Left renal cortex interstitium (tissue), 4 donors: ENCODE measurements around the gene PCDHGA1. TPM values are rescaled to one million over a fixed set of nuclear protein-coding genes. Genes with fewer than 3 reads are reported as not detected.

Experiments used
- polyA plus RNA-seq, 4 donors: library from polyadenylated mRNA; unstranded; fragments of 120-200 nt; gene quantifications; one replicate each; pipeline ENCODE4 v1.2.1, GENCODE V29; 2013; ENCODE audit not compliant: insufficient read length in 4 of 4

The PCDHGA1 gene
- polyA plus RNA-seq, 4 donors, result 0.93 to 1.0 (median 1.0) TPM

Other genes starting within 250 kb of the PCDHGA1 start
- 1 to 10 TPM; 3.9 to 8.5 (median 6.3) TPM for gene PCDHB2, start 235.9 kb upstream of the PCDHGA1 start, polyA plus RNA-seq
- 1 to 10 TPM; 3.0 to 4.7 (median 3.5) TPM for gene PCDHB3, start 230.0 kb upstream of the PCDHGA1 start, polyA plus RNA-seq
- 1 to 10 TPM; 1.3 to 2.0 (median 2.0) TPM for gene PCDHB4, start 208.7 kb upstream of the PCDHGA1 start, polyA plus RNA-seq
- gene PCDHB5, start 195.3 kb upstream of the PCDHGA1 start, polyA plus RNA-seq, result 10 to 100 TPM in 1 of 4 donors, 1 to 10 TPM in 3; 5.2 to 10.2 (median 7.8) TPM
- gene PCDHB6, start 180.5 kb upstream of the PCDHGA1 start, polyA plus RNA-seq, result 1 to 10 TPM; 2.6 to 4.1 (median 3.2) TPM
- gene PCDHB7, start 157.9 kb upstream of the PCDHGA1 start, polyA plus RNA-seq, result 1 to 10 TPM; 4.5 to 7.1 (median 5.0) TPM
- 1 to 10 TPM; 1.5 to 4.5 (median 2.8) TPM for gene PCDHB8, start 152.7 kb upstream of the PCDHGA1 start, polyA plus RNA-seq
- 1 to 10 TPM; 4.4 to 8.8 (median 7.3) TPM for gene PCDHB16, start 148.1 kb upstream of the PCDHGA1 start, polyA plus RNA-seq
- 1 to 10 TPM; 3.5 to 4.4 (median 4.1) TPM for gene PCDHB9, start 143.4 kb upstream of the PCDHGA1 start, polyA plus RNA-seq
- 1 to 10 TPM; 5.5 to 9.8 (median 6.6) TPM for gene PCDHB10, start 138.2 kb upstream of the PCDHGA1 start, polyA plus RNA-seq
- gene PCDHB11, start 130.9 kb upstream of the PCDHGA1 start, polyA plus RNA-seq, result 1 to 10 TPM; 4.9 to 6.0 (median 5.6) TPM
- 1 to 10 TPM; 4.7 to 6.3 (median 5.5) TPM for gene PCDHB12, start 121.8 kb upstream of the PCDHGA1 start, polyA plus RNA-seq
- 1 to 10 TPM; 5.0 to 7.6 (median 5.4) TPM for gene PCDHB13, start 116.6 kb upstream of the PCDHGA1 start, polyA plus RNA-seq
- gene PCDHB14, start 107.2 kb upstream of the PCDHGA1 start, polyA plus RNA-seq, result 10 to 100 TPM in 2 of 4 donors, 1 to 10 TPM in 2; 8.8 to 10.2 (median 9.8) TPM
- gene PCDHB15, start 85.1 kb upstream of the PCDHGA1 start, polyA plus RNA-seq, result 10 to 100 TPM; 11.1 to 16.0 (median 15.0) TPM
- under 1 TPM in 1 of 4 donors, not detected in 3; 0.14 TPM for gene SLC25A2, start 26.5 kb upstream of the PCDHGA1 start, polyA plus RNA-seq
- gene TAF7, start 9.7 kb upstream of the PCDHGA1 start, polyA plus RNA-seq, result 100 to 1,000 TPM; 135 to 190 (median 151) TPM
- gene PCDHGA2, start 8.2 kb downstream of the PCDHGA1 start, polyA plus RNA-seq, result 1 to 10 TPM; 4.8 to 8.4 (median 7.6) TPM
- gene PCDHGA3, start 13.3 kb downstream of the PCDHGA1 start, polyA plus RNA-seq, result 1 to 10 TPM; 1.6 to 4.1 (median 3.0) TPM
- gene PCDHGB1, start 19.6 kb downstream of the PCDHGA1 start, polyA plus RNA-seq, result 1 to 10 TPM; 1.6 to 2.2 (median 1.8) TPM
- 1 to 10 TPM; 2.1 to 3.0 (median 2.5) TPM for gene PCDHGA4, start 24.5 kb downstream of the PCDHGA1 start, polyA plus RNA-seq
- 1 to 10 TPM; 3.2 to 4.9 (median 3.8) TPM for gene PCDHGB2, start 29.5 kb downstream of the PCDHGA1 start, polyA plus RNA-seq
- 1 to 10 TPM; 2.5 to 3.0 (median 2.8) TPM for gene PCDHGA5, start 33.6 kb downstream of the PCDHGA1 start, polyA plus RNA-seq
- 1 to 10 TPM; 1.9 to 2.9 (median 2.2) TPM for gene PCDHGB3, start 39.7 kb downstream of the PCDHGA1 start, polyA plus RNA-seq
- gene PCDHGA6, start 43.4 kb downstream of the PCDHGA1 start, polyA plus RNA-seq, result 1 to 10 TPM; 5.7 to 8.9 (median 7.1) TPM
- 1 to 10 TPM; 2.0 to 2.6 (median 2.3) TPM for gene PCDHGA7, start 52.2 kb downstream of the PCDHGA1 start, polyA plus RNA-seq
- 1 to 10 TPM; 4.4 to 6.1 (median 5.8) TPM for gene PCDHGB4, start 57.2 kb downstream of the PCDHGA1 start, polyA plus RNA-seq
- gene PCDHGA8, start 62.1 kb downstream of the PCDHGA1 start, polyA plus RNA-seq, result under 1 TPM; 0.46 to 0.55 (median 0.51) TPM
- gene PCDHGB5, start 67.4 kb downstream of the PCDHGA1 start, polyA plus RNA-seq, result 10 to 100 TPM in 2 of 4 donors, 1 to 10 TPM in 2; 8.8 to 10.6 (median 10.0) TPM
- 1 to 10 TPM; 5.0 to 6.4 (median 5.3) TPM for gene PCDHGA9, start 72.3 kb downstream of the PCDHGA1 start, polyA plus RNA-seq
- 1 to 10 TPM; 6.3 to 7.9 (median 7.4) TPM for gene PCDHGB6, start 77.5 kb downstream of the PCDHGA1 start, polyA plus RNA-seq
- gene PCDHGA10, start 82.5 kb downstream of the PCDHGA1 start, polyA plus RNA-seq, result 1 to 10 TPM; 3.1 to 3.8 (median 3.6) TPM
- 10 to 100 TPM; 14.0 to 17.5 (median 14.3) TPM for gene PCDHGB7, start 87.2 kb downstream of the PCDHGA1 start, polyA plus RNA-seq
- gene PCDHGA11, start 90.5 kb downstream of the PCDHGA1 start, polyA plus RNA-seq, result 1 to 10 TPM; 4.6 to 5.6 (median 5.1) TPM
- gene PCDHGA12, start 100.0 kb downstream of the PCDHGA1 start, polyA plus RNA-seq, result 1 to 10 TPM; 1.1 to 2.4 (median 1.5) TPM
- 100 to 1,000 TPM in 3 of 4 donors, 10 to 100 TPM in 1; 88.8 to 152 (median 118) TPM for gene PCDHGC3, start 145.5 kb downstream of the PCDHGA1 start, polyA plus RNA-seq
- gene PCDHGC4, start 154.5 kb downstream of the PCDHGA1 start, polyA plus RNA-seq, result 1 to 10 TPM; 2.8 to 4.1 (median 3.0) TPM
- 1 to 10 TPM in 1 of 4 donors, under 1 TPM in 3; 0.22 to 1.1 (median 0.55) TPM for gene PCDHGC5, start 158.6 kb downstream of the PCDHGA1 start, polyA plus RNA-seq